Mesothelial cell of epicardium (in vitro differentiated cells): ENCODE data around the gene LILRB5. TPM values are rescaled to one million over a fixed set of nuclear protein-coding genes. Genes with fewer than 3 reads are reported as not detected.
"Not testable (repeated sequence)": the region's sequence is repeated elsewhere in the genome, so short reads cannot be mapped to it uniquely, and the experiment has no call there.

Experiments
- DNase-seq, 2 experiments: peaks; one replicate each; pipeline ENCODE4 v3.0.0; 2021; ENCODE audit warnings: low spot score in 2 of 2; ENCODE audit not compliant: unreplicated experiment in 2 of 2
- H3K27ac Mint-ChIP-seq: 2 replicates; pipeline ENCODE4 v1.8.0; 2021; ENCODE audit warnings: mixed read lengths
- H3K27me3 Mint-ChIP-seq: 2 replicates; pipeline ENCODE4 v1.8.0; 2021; ENCODE audit warnings: low read depth, mixed read lengths
- H3K36me3 Mint-ChIP-seq: 2 replicates; pipeline ENCODE4 v1.8.0; 2021; ENCODE audit warnings: mixed read lengths
- H3K4me1 Mint-ChIP-seq: 2 replicates; pipeline ENCODE4 v1.8.0; 2021; ENCODE audit warnings: mixed read lengths
- H3K4me3 Mint-ChIP-seq: 2 replicates; pipeline ENCODE4 v1.8.0; 2021; ENCODE audit warnings: mild to moderate bottlenecking, moderate library complexity, mixed read lengths
- H3K9me3 Mint-ChIP-seq: 2 replicates; pipeline ENCODE4 v1.8.0; 2021; ENCODE audit warnings: mixed read lengths
- CTCF ChIP-seq: fragments of 200-600 bp; sonication (generic); IDR thresholded peaks from one replicate; pipeline ENCODE4 v1.5.0; 2021; ENCODE audit warnings: antibody characterized with exemption; ENCODE audit not compliant: unreplicated experiment
- total RNA-seq: library from RNA; stranded (reverse); gene quantifications from 3 replicates; pipeline ENCODE4 v1.2.1, GENCODE V29; 2021

The LILRB5 gene
- total RNA-seq, 1 donor from 2014 or later, result not detected

- no peak for DNase-seq
- TF ChIP-seq CTCF, result no peak
- peaks cover 41% of the 10 kb centered on the region for H3K27me3 Mint-ChIP-seq
- H3K4me3 Mint-ChIP-seq, result no peak overlapping the region
- no peak overlapping the region for H3K27ac Mint-ChIP-seq
- H3K36me3 Mint-ChIP-seq, result no peaks in the 10 kb centered on the region
- peaks cover 2% of the 10 kb centered on the region for H3K4me1 Mint-ChIP-seq
- no peaks in the 10 kb centered on the region for H3K9me3 Mint-ChIP-seq
These were observed 9.8 kb downstream of the LILRB5 start for GRCh38 chr19:54247106-54247930.

- Mint-ChIP-seq H3K27me3 (peaks cover 40% of the 10 kb centered on the region), H3K4me3 (no peak overlapping the region), H3K4me1 (peaks cover 2% of the 10 kb centered on the region), H3K27ac (no peak overlapping the region), H3K36me3 (no peaks in the 10 kb centered on the region), H3K9me3 (no peaks in the 10 kb centered on the region)
- no peak for TF ChIP-seq CTCF
- DNase-seq, result no peak
These were observed 11.1 kb downstream of the LILRB5 start for GRCh38 chr19:54245936-54246335.

GRCh38 chr19:54243809-54244208 is 13.3 kb downstream of the LILRB5 start:
- H3K4me3 Mint-ChIP-seq, H3K36me3 Mint-ChIP-seq, H3K9me3 Mint-ChIP-seq, DNase-seq, H3K4me1 Mint-ChIP-seq, H3K27ac Mint-ChIP-seq: not testable (repeated sequence)
- H3K27me3 Mint-ChIP-seq, result peaks cover 35% of the 10 kb centered on the region

DNA sequence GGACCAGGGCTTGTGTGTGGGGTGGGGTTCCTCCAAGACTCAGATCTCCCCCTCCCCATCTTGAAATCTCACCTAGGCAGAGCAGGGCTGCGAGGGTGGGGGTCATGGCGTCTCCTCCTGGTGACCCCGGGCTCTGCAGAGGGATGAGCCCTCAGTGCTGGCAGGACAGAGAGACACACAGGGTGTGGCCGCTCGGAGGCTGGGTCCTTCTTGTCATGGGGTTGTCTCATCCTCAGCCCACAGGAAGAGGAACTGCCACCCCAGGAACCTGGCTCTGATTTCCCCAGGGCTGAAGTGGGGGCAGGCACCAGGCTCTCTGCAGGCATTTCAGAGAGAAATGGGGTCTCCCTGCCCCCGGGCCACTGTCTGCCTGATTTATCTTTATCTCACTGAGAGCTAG is 14.4 kb downstream of the LILRB5 start, which contains the start of gene LILRA6:
Gene LILRA6, minus strand, starts transcription at position 145 of the 400 bp plus-strand sequence.
- H3K9me3 Mint-ChIP-seq, H3K36me3 Mint-ChIP-seq, H3K4me1 Mint-ChIP-seq, H3K27ac Mint-ChIP-seq, DNase-seq, H3K4me3 Mint-ChIP-seq: not testable (repeated sequence)
- peaks cover 34% of the 10 kb centered on the region for H3K27me3 Mint-ChIP-seq

DNA sequence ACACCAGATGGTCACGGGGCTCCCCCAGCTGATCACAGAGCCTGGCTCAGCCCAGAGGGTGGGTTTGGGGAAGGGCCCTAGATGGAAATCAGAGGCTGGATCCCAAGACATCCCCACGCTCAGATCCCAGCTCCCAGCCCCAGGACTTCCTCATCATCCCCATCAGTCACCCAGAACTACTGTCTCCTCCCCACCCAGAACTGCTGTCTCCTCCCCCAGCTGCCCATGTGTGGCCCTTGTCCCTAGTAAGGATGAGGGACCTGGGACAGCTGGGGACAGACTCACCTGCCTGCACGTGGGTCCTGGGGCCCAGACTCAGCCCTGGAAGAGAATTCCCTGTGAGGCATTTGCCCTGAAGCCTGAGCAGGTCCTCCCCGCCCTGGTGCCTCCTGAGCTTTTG is 14.8 kb downstream of the LILRB5 start:
- H3K27me3 Mint-ChIP-seq, result peaks cover 37% of the 10 kb centered on the region
- not testable (repeated sequence) for H3K4me3 Mint-ChIP-seq, DNase-seq, H3K36me3 Mint-ChIP-seq, H3K27ac Mint-ChIP-seq, H3K4me1 Mint-ChIP-seq, H3K9me3 Mint-ChIP-seq

DNA sequence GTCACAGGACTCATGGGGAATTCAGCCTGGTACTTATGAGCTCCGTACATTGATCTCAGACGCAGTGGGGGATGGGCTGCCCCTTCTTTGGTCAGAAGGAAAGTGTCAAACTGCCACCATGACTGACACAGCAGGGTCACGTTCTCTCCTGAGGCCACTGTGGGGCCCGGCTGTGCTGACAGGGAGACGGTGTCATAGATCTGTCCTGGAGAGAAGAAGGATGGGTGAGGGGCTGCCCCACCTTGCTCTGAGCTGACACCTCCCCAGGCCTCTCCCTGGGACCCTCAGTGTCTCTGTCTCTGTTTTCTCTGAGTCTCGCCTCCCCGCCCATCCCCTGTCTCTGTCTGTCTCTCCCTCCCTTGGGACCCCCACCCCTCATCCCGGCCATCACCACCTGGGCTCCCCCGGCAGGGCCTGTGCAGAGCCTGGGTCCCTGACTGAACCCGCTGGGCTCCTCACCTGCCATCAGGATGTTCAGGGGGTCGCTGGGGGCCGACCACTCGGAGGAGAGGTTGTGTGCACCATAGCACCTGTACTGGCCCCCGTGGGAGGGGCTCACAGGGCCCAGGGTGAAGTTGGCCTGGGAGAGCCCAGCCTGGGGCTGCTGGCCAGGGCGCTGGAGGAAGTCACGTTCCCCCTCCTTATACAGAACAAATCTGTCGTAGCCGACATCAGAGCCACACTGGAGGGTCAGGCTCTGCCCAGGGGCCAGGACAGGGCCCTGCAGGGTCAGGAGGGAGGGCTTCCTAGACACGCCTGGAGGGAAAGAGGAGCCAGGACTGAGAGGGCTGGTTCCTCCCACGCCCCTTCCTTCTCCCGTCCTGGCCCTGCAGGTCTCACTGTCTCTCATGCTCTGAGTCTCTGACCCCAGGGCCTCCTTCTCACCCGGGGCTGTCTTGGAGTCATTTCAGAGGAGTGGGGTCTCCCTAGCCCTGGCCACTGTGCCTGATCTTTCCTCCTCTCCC is 16.4 kb downstream of the LILRB5 start:
- not testable (repeated sequence) for H3K4me3 Mint-ChIP-seq, H3K4me1 Mint-ChIP-seq, H3K36me3 Mint-ChIP-seq, H3K27ac Mint-ChIP-seq, H3K9me3 Mint-ChIP-seq, DNase-seq
- H3K27me3 Mint-ChIP-seq, result peaks cover 51% of the 10 kb centered on the region

DNA sequence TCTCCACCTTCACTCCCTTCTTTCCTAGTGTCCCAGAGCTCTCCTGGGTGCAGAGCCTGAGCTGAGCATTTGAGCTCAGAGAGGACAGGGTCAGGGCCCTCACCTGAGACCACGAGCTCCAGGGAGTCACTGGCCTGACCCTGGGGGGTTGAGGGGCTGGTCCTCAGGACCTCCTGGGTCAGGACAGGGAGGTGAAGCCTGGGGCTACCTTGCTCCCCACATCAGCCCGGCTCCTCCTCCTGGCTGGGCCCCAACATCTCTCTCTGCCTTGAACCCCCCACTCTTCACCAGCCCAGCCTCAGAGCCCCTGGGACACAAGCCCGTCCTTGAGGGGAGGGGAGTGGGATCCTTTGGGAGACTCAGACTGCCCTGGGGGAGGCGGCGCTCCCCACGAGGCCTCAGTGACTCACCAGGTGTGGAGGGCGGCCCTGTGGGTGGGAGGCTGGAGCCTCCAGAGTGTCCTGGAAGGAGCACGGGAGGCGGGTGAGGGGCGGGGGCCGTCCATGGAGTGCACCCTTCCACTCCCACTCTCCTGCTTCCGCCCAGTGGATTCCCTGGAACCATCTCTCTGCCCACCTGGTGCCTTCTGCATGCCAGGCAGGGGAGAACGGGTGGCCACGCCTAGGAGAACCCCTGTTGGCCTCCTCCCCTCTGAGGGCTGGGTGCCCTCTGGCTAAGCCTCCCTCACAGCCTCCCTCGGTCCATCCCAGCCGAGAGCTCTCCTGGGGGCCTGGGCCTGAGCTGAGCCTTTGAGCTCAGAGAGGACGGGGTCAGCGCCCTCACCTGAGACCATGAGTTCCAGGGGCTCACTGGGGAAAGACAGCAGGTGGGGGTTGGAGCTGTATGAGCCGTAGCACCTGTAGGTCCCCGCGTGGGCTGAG is 17.3 kb downstream of the LILRB5 start:
- H3K27ac Mint-ChIP-seq, DNase-seq, H3K4me1 Mint-ChIP-seq, H3K4me3 Mint-ChIP-seq, H3K36me3 Mint-ChIP-seq, H3K9me3 Mint-ChIP-seq: not testable (repeated sequence)
- H3K27me3 Mint-ChIP-seq, result peaks cover 52% of the 10 kb centered on the region
